Pulmonary artery endothelial cell (primary cell): Measurements from ENCODE around the gene ZKSCAN5. TPM values are rescaled to one million over a fixed set of nuclear protein-coding genes. Genes with fewer than 3 reads are reported as not detected.

Experiments used
- DNase-seq: peaks from one replicate; pipeline ENCODE4 v3.0.0-alpha.2; 2011; ENCODE audit warnings: low read depth, low spot score
- total RNA-seq: library from RNA; depleted of rRNA; stranded (reverse); fragments of >200 nt; gene quantifications from 2 replicates; pipeline ENCODE4 v1.2.3, GENCODE V29; 2014

Gene ZKSCAN5
- 10.4 and 15.1 TPM in 2 replicates for total RNA-seq

DNA sequence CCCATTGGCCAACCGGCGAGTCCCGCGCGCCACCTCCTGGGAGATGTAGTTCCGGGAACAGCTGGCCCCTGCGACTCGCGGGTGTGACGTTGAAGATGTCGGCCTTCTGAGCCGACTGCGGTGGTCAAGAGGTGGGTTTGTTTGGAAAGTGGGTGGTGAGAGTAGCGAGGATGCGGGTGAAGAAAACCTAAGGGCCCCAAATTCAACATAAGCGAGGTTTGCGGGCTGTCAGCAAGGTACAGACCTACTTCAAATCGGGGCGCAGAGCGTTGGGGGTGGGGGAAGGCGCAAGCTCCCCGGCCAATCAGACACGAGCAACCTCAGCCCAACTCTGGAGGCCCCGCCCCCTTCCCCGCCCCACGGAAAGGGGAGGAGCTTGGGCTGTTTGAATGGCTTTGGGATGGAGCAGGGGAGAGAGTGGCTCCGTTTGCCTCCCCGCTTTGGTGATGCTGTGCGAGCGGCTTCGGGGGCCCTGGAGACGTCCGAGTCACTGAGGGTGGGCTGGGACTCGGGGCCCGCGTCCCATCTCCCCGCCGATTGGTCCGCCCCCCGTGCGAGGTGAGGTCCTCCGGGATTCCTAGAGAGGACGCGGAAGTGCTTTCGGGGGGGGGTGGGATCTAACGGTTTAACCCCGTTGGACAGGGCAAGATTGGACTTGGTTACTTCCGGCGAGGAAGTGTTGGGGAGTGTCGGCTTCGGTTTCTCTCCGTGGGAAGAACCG lies at the start of gene ZKSCAN5:
Gene ZKSCAN5, plus strand, starts transcription at position 60 of the 721 bp plus-strand sequence. CDS start 1,383 bp downstream, outside the sequence.
- peak; percentile 90 for DNase-seq

DNA sequence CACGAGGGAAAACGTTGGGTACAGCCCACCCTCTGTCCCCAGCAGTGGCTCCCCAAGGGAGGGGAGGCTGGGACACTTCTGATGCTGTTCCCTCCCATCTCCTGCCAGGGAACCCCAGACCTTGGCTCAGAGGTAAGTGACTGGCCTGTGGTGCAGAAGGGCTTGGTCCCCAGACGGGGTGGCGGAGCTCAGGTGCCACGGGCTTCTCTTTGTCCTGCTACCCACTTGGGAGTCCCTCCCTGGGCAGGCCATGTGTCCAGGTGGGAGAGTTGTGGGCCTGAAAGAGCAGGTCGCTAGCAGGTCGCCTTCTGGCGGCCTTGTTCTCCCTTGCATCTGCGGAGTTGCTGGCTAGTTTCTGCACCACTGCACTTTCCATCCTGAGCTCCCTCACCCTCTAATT lies 48.6 kb upstream of the ZKSCAN5 start:
- no peak for DNase-seq

- DNase-seq, result no peak
These were observed 48.2 kb upstream of the ZKSCAN5 start for GRCh38 chr7:99456288-99456687.

- DNase-seq, result no peak
These were observed 47.3 kb upstream of the ZKSCAN5 start for GRCh38 chr7:99457050-99457649.

DNA sequence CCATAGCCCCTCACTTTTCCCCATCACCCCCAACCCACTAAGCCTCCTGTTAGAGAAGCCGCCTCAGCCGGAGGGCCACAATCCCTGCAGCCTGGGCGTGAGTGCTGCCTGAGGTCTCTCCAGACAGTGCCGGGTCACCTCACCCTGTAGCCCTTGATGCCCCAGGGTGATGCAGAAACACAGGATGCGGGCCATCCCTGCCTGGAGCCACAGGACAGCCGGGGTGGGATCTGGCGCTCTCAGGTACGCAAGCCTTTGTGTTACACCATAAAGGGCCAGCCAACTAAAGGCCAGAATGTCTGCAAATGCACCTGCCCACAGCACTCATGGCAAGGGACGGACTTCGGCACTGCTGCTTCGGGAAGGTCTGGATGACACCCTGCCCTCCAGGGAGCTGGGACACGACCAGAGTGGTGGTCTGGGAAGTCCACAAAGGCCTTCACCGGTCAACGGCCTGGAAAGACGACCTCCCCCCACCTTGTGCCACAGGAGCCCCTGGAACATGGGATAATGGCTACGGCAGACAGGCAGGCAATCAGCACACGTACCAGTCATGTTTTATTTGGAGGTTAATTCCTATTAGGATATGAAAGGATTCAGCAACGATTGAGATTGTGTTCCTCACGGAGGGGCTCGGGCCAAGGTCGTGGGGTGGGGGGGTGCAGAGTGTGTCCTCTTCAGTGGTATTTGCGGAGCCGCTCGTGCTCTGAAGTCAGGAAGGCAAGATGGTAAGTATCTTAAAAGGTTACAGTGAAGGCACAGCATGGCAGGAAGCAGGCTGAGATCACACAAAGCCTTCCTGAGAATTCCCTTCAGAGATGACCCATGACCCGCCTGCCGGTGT lies 46.6 kb upstream of the ZKSCAN5 start:
- no peak for DNase-seq

DNA sequence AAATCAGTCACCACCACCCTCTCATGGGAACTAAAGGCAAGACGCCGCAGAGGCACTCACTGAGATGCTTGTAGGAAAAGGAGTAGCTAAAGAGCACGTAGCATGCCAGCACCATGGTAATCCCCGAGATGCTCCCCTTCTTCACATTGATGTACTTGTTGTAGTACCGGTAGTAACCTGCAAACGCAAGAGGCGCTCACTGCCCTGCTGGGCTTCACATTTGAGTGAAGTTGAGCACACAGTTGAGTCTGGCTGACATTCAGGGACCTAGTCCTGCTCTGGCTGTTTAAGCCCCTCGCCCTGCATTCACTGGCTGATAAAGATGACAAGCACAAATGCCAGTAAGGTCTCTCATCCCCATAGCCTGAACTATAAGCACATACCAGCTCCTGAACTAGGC lies 45.4 kb upstream of the ZKSCAN5 start:
- no peak for DNase-seq

DNA sequence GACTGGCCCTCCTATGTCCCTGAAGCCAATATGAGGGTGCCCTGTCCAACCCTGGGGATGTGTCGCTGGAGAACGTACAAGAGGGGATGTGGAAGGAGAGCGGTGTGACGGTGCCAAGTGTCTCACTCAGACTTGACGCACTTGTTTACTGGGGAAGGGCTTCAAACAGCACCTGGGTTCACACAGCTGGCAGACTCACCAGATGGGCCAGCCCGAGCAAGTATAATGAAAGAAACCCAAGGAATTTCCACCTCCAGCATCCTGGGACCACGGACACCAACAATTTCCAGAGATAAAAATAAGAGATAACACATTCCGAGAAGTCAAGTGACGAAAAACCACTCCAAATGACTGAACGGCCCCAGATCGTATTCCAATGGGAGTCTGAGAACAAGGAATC lies 43.8 kb upstream of the ZKSCAN5 start:
- no peak for DNase-seq

- DNase-seq, result no peak
These were observed 43.2 kb upstream of the ZKSCAN5 start for GRCh38 chr7:99461221-99461620.

DNA sequence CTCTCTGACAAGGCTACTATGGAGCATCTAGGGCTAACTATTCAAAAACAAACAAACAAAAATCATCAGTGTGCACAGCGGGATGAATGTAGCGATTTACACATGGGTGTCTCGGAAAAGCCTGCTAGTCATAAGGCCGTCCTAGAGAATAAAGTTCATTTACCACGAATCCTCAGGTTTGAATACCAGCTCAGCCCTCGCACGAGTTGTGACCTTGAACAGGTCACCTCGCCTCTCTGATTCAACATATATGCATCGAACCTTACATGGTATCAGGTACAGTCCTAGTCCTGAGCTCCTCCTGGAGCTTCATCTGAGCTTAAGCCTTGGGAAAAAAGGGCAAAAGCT lies 39.1 kb upstream of the ZKSCAN5 start:
- no peak for DNase-seq

DNA sequence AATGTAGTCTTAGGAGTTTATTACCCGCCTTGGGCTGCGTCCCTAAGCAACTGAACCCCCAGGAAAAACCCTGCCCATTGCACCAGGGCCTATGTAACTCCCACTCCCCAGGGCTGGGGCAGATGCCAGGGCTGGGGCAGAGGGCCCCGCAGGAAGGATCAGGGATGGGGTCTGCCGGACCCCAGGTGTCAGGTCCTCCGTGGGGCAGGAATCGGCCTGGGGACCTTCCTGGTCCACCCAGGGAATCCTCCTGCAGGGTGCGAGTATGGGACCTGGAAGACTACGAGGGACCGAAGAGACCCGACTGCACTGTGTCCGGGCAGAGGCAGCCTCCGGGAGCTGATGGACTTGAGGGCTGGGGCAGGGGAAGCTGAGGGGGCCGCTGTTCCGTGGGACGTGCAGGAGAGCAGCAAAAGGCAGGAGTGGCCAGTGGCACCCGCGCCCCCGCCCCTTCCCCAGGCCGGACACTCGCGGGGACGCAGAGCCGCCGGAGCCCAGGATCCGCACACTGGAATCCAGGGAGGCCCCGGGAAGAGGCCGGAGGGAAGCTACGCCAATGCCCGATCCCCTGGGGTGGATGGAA lies 36.0 kb upstream of the ZKSCAN5 start:
- DNase-seq, result no peak

- DNase-seq, result no peak
These were observed 34.9 kb upstream of the ZKSCAN5 start for GRCh38 chr7:99469381-99470065.

- DNase-seq, result peak; percentile 90
These were observed 31.7 kb upstream of the ZKSCAN5 start, which contains the start of gene ZNF789 for GRCh38 chr7:99472561-99473314. TSS of gene ZNF789 (plus strand) at chr7:99472890. CDS start at chr7:99476457, 3,567 bp downstream.

- peak; percentile 50 for DNase-seq
These were observed 31.2 kb upstream of the ZKSCAN5 start for GRCh38 chr7:99473315-99473596.

DNA sequence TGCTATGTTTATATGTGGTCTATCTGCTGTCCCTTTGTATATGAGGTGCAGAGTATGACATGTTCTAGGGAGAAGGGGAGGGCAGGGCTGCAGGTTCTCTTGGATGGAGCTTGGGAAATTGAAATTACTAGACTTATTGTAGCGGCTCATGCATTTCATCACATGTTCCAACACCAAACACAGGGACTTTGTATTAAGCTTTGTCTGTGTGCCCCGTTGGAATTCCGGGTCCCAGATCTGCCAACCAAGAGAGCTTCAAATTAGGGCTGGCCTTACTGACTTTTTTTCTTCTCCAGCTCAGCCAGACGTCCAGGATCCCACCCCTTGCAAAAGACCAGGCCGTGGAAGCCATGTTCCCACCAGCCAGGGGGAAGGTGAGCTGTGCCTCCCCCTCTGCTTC lies 28.4 kb upstream of the ZKSCAN5 start:
- no peak for DNase-seq

DNA sequence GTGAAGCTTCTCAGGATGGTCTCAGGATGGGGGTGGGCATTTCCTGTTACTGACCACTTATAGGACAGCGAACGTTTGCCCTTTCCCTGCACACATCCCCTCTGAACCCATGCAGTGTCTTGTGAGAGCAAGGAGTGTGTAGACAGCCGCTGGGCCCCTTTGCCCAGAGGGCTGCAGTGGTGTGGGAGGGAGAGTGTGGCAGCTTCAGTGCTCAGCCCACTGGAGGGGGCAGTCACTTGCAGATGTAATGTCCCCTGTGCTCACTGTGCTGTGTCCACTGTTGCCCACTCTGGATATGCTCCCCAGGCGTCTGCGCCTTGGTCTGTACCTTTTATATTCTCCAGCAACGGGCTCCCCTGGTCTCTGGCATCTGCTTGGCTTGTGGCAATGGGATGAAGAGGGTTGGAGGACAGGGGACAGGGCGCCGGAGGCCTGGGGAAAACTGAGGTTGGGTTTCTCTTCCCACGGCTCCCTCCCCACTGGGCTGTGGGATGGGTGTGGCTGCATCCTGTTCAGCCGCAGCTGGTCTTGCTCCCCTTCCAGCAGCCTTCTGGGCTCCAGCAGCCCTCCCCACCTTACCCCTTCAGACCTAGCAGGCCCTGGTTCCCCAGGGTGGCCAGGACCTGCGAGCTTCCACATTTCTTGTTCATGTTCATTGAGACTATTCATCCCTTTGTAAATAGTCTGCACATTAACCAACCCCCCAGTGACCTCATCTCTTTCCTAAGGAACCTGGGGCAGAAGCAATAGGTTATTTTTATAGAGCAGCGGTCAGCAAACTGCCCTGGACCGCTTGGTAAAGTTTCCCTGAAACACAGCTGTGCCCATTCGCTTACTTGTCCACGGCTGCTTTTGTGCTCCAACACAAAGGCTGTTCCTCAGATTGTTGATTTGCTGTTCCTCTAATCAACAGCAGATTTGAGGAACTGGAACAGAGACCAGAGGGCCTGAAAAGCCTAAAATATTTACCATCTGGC lies 25.7 kb upstream of the ZKSCAN5 start:
- DNase-seq, result no peak

DNA sequence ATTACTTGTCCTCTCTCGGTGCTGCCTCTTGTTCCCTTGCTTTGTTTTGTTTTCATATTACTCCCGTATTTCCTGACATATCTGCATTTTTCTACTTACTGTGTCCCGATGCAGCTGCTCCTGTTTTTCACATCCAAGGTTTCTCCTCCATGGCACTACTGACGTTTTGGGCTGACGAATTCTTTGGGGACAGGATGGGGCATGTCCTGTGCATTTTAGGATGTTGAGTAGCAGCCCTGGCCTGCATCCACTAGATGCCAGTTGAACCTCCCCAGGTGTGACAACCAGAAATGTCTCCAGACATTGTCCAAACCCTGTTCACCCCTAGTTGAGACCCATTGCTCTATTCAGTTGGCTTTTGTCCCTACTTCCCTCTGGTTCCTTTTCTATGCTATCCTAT lies 19.4 kb upstream of the ZKSCAN5 start:
- no peak for DNase-seq

DNA sequence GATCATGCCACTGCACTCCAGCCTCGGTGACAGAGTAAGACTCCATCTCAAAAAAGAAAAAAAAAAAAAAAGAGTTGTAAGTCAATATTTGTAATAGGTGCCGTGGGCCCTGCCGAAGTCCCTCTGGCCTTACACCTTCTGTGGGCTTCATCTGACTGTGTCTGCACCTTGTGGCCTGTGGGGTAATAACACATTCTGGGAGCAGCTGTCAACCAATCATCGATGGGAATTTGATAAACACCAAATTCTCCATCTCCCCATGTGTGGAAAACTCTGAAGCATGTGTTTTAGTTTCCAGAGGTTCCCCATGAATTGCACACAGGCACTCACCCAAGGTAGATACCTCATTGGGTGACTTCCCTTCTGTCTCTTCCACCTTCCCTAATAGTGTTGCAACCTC lies 15.2 kb upstream of the ZKSCAN5 start:
- DNase-seq, result no peak

DNA sequence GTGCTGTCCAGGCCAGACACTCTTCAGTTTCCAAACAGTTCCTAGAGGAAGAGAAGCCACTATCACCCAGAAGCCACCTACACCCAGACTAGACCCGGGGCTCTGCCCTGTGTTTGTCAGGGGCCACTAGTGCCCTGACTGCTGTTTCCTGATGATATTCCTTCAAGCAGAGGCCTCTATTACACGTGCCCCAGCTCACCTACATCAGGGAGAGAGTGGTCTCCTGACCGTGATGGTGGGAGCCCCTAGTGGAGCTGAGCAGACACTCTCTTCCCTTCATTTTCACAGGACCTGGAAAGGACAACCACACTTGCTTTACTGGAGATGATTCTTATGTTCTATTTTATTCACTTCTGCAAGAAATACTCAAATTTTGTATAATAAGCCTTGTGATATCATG lies 13.6 kb upstream of the ZKSCAN5 start:
- DNase-seq, result no peak

- DNase-seq, result no peak
These were observed 10.6 kb upstream of the ZKSCAN5 start for GRCh38 chr7:99493823-99494222.
